ENCODE results near the gene RTL3. TPM values are rescaled to one million over a fixed set of nuclear protein-coding genes. Genes with fewer than 3 reads are reported as not detected.

The RTL3 gene
- total RNA-seq, 1 donor from 2014 or later = not detected

- no peak for DNase-seq (ENCODE audit: low spot score)
- peaks cover 3% of the 10 kb centered on the region for H3K4me1 Mint-ChIP-seq (ENCODE audit: unreplicated experiment)
- H3K4me3 Mint-ChIP-seq (ENCODE audit: unreplicated experiment) = no peak overlapping the region
- H3K9me3 Mint-ChIP-seq (ENCODE audit: unreplicated experiment) = no peaks in the 10 kb centered on the region
- TF ChIP-seq CTCF (IDR thresholded peaks at IDR 0.05; ENCODE audit: unreplicated experiment) = no peak
- H3K27ac Mint-ChIP-seq (ENCODE audit: unreplicated experiment) = no peak overlapping the region
- no peaks in the 10 kb centered on the region for H3K27me3 Mint-ChIP-seq (ENCODE audit: unreplicated experiment)
- H3K36me3 Mint-ChIP-seq (ENCODE audit: low read depth, unreplicated experiment) = no peaks in the 10 kb centered on the region
Observed at GRCh38 chrX:78659955-78660354, 827 bp upstream of the RTL3 start.

DNA sequence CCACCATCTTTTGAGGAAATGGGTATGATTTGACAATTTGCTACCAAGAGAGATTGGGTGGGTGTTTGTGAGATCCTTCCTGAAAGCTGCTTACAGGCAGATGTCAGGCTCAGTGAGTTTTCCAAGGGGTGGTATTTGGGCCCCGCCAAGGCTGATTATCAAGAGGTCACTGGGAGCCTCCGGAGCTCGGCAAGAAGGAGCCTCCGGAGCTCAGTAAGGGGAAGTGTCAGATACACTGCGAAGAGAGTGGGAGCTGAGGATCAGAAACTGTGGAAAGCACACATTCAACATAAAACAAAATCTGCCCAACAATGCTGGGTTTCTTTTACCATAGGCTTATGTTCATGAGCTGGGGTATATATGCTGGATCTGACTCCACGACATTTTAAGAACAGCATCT is 714 bp downstream of the RTL3 start:
- DNase-seq (ENCODE audit: low spot score) = no peak
- H3K4me1 Mint-ChIP-seq (ENCODE audit: unreplicated experiment) = no peaks in the 10 kb centered on the region
- H3K36me3 Mint-ChIP-seq (ENCODE audit: low read depth, unreplicated experiment) = no peaks in the 10 kb centered on the region
- H3K9me3 Mint-ChIP-seq (ENCODE audit: unreplicated experiment) = no peaks in the 10 kb centered on the region
- no peak overlapping the region for H3K4me3 Mint-ChIP-seq (ENCODE audit: unreplicated experiment)
- no peak for TF ChIP-seq CTCF (IDR thresholded peaks at IDR 0.05; ENCODE audit: unreplicated experiment)
- H3K27me3 Mint-ChIP-seq (ENCODE audit: unreplicated experiment) = no peaks in the 10 kb centered on the region
- no peak overlapping the region for H3K27ac Mint-ChIP-seq (ENCODE audit: unreplicated experiment)

GRCh38 chrX:78655642-78656041 is 3.5 kb downstream of the RTL3 start:
- no peak overlapping the region for H3K4me3 Mint-ChIP-seq (ENCODE audit: unreplicated experiment)
- no peaks in the 10 kb centered on the region for H3K36me3 Mint-ChIP-seq (ENCODE audit: low read depth, unreplicated experiment)
- H3K27me3 Mint-ChIP-seq (ENCODE audit: unreplicated experiment) = peaks cover 2% of the 10 kb centered on the region
- no peaks in the 10 kb centered on the region for H3K4me1 Mint-ChIP-seq (ENCODE audit: unreplicated experiment)
- TF ChIP-seq CTCF (IDR thresholded peaks at IDR 0.05; ENCODE audit: unreplicated experiment) = no peak
- no peak for DNase-seq (ENCODE audit: low spot score)
- H3K9me3 Mint-ChIP-seq (ENCODE audit: unreplicated experiment) = no peaks in the 10 kb centered on the region
- H3K27ac Mint-ChIP-seq (ENCODE audit: unreplicated experiment) = no peak overlapping the region

GRCh38 chrX:78653118-78653822 is 5.9 kb downstream of the RTL3 start:
- Mint-ChIP-seq H3K36me3 (ENCODE audit: low read depth, unreplicated experiment) (no peaks in the 10 kb centered on the region), H3K27ac (ENCODE audit: unreplicated experiment) (no peak overlapping the region), H3K9me3 (ENCODE audit: unreplicated experiment) (no peaks in the 10 kb centered on the region), H3K4me3 (ENCODE audit: unreplicated experiment) (no peak overlapping the region), H3K27me3 (ENCODE audit: unreplicated experiment) (peaks cover 2% of the 10 kb centered on the region), H3K4me1 (ENCODE audit: unreplicated experiment) (no peaks in the 10 kb centered on the region)
- no peak for TF ChIP-seq CTCF (IDR thresholded peaks at IDR 0.05; ENCODE audit: unreplicated experiment)
- DNase-seq (ENCODE audit: low spot score) = no peak

- H3K4me1 Mint-ChIP-seq (ENCODE audit: unreplicated experiment) = no peaks in the 10 kb centered on the region
- H3K27me3 Mint-ChIP-seq (ENCODE audit: unreplicated experiment) = peaks cover 2% of the 10 kb centered on the region
- DNase-seq (ENCODE audit: low spot score) = no peak
- H3K27ac Mint-ChIP-seq (ENCODE audit: unreplicated experiment) = no peak overlapping the region
- no peak overlapping the region for H3K4me3 Mint-ChIP-seq (ENCODE audit: unreplicated experiment)
- H3K9me3 Mint-ChIP-seq (ENCODE audit: unreplicated experiment) = no peaks in the 10 kb centered on the region
- H3K36me3 Mint-ChIP-seq (ENCODE audit: low read depth, unreplicated experiment) = no peaks in the 10 kb centered on the region
- no peak for TF ChIP-seq CTCF (IDR thresholded peaks at IDR 0.05; ENCODE audit: unreplicated experiment)
Observed at GRCh38 chrX:78650906-78651437, 8.2 kb downstream of the RTL3 start.

Data from endothelial cell (in vitro differentiated cells).